NCI-H526 treated with DMSO at 0.1 percent for 48 hours (cell line): Measurements from ENCODE around the gene LY6G6F.

ENCODE experiments used
- DNase-seq: peaks from one replicate; lab custom pipeline; 2025; lab: John Stamatoyannopoulos, UW

Gene LY6G6F

GRCh38 chr6:31739639-31740396, 33.2 kb downstream of the LY6G6F start, which contains the start of gene MSH5:
Gene MSH5, plus strand, starts transcription at chr6:31740005. Its CDS starts 462 bp downstream, at chr6:31740467.
- peak; percentile 97 for DNase-seq

- DNase-seq, result no peak
These were observed 33.9 kb downstream of the LY6G6F start for GRCh38 chr6:31740397-31741223.

DNA sequence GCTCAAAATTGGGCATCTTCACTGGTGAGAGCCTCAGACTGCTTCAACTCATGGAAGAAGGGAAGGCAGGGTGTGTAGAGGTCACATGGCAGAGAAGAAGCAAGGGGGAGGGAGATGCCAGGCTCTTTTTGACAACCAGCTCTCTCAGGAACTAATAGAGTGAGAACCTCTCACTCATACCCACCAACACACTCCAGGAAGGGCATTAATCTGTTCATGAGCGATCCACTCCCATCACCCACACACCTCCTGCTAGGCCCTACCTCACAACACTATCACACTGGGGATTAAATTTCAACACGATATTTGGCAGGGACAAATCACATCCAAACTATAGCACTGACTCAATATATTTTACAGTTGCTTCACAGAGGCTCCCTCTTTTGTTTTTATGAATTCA, 35.1 kb downstream of the LY6G6F start:
- no peak for DNase-seq

DNA sequence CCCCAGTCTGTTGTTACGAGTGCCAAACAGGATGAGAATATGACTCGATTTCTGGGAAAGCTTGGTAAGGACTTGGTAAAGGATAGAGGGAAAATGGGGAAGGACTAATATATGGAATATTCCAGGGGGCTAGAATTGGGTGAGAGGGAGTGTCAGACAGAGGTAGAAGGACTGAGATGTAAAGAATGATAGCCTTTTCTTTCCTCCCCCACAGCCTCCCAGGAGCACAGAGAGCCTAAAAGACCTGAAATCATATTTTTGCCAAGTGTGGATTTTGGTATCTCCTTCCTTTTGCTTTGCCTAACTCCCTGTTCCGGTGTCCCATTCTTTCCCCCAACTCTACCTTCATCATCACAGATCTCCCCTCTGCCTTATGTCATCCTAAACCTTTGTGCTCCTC, 36.2 kb downstream of the LY6G6F start:
- DNase-seq, result no peak

- no peak for DNase-seq
These were observed 37.8 kb downstream of the LY6G6F start for GRCh38 chr6:31744422-31744821.

DNA sequence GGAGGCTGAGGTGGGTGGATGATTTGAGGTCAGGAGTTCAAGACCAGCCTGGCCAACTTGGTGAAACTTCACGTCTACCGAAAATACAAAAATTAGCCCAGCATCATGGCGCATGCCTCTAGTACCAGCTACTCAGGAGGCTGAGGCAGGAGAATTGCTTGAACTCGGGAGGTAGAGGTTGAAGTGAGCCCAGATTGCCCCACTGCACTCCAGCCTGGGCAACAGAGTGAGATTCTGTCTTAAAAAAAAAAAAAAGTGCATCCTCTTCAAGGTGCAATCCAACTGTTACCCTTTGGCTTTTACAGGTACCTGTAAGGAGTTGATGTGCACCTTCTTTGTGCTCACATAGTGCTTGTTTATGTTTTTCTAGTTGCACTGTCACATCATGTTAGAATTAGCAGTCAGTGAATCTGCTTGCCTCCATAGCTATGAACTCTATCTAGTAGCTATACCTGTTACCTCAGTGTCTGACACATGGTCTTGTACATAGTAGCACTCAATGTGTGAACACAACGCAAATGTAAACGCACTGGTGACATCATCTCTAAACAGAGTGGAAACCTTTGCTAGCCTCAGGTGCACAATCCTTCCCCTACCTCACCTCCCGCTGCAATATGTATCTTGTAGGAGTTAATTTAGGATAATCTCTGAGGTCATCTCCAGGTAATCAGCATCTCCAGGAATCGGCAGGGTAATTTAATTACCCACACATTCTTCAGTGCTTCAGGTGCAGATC, 42.8 kb downstream of the LY6G6F start:
- DNase-seq, result no peak

DNA sequence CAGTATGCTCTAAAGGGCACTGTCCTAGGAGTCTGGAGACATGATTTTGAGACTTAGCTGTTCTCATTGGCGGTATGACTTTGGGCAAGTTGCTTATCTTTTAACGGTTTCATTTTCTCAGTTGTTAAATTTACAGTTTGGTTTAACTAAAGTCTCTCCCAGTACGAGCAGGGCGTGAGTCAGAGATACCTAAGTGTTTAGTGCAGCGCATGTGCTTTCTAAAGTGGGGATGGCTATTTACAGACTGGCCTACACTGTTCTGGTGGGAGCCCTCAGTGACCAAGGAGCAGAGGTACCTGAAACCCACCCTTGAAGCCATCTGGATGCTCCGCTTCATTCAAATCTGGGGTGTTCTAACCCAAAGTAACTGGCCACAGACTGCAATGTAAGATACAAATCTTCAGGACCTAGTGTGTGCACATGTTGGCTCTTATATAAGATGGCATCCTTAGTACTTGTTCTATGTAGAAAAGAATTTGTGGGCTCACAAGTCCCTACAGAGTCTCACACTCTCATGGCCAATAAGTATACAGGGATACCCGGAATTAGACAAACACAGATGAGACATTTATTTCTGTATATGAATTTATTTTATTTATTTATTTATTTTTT, 43.9 kb downstream of the LY6G6F start:
- no peak for DNase-seq

GRCh38 chr6:31752739-31753319, 46.2 kb downstream of the LY6G6F start:
- DNase-seq, result no peak

GRCh38 chr6:31758281-31758680, 51.6 kb downstream of the LY6G6F start:
- DNase-seq, result no peak
